ENCODE data around the gene SLC22A5. TPM values are rescaled to one million over a fixed set of nuclear protein-coding genes. Genes with fewer than 3 reads are reported as not detected.

Gene SLC22A5
- total and polyA plus RNA-seq, 9 of the 15 experiments (the other 6 are each of a cell fraction or from before 2014, with no cell fraction given), result 3.0 to 16.6 (median 8.3) TPM

- Histone ChIP-seq H3K36me3 (ENCODE audit: control insufficient read depth, insufficient read depth, low read length) (peaks cover 78% of the 10 kb centered on the region), H3K9ac (ENCODE audit: insufficient read depth in 1 of 2, low read depth in 2 of 2, low read length in 2 of 2) (no peak overlapping the region), H3K27ac (ENCODE audit: extremely low read depth, low read depth, low read length) (no peak overlapping the region), H2AFZ (ENCODE audit: low read depth, low read length) (no peak overlapping the region), H3K4me2 (ENCODE audit: insufficient read depth, low read length) (no peak overlapping the region), H3K4me1 (replicated peaks in 1 of 2; ENCODE audit: control insufficient read depth in 2 of 2, insufficient read depth in 2 of 2, low read length in 2 of 2) (peaks cover 10 to 12% of the 10 kb centered on the region in 2 experiments; a peak in 3 of 5 replicates), H3K9me3 (replicated peaks; ENCODE audit: control insufficient read depth, insufficient read depth, low read depth, low read length) (no peaks in the 10 kb centered on the region), H3K9me1 (ENCODE audit: control insufficient read depth, insufficient read depth, low read length) (no peaks in the 10 kb centered on the region), H3K4me3 (no peak overlapping the region), H4K20me1 (replicated peaks; ENCODE audit: control insufficient read depth, insufficient read depth, low read length) (no peaks in the 10 kb centered on the region), H3K27me3 (ENCODE audit: control insufficient read depth in 2 of 2, insufficient read depth in 2 of 2, low read length in 2 of 2) (no peaks in the 10 kb centered on the region), H3K79me2 (ENCODE audit: control insufficient read depth, insufficient read depth, low read length) (no peaks in the 10 kb centered on the region)
- ChIA-PET CTCF (ENCODE audit: low intra/inter-chr PET ratio) (no interaction called here), POLR2A (interaction anchor here (0.5 to 2.6 kb wide), 4 partner anchors 15 to 91 kb away, joined by 3 to 12 read pairs (median 4); no protein-coding TSS in a partner anchor)
- WGBS (ENCODE audit: insufficient coverage, low coverage, missing lambda C conversion rate), result 85% methylated on average over 10 of the region's 10 CpGs
- peak in 2 of 4 experiments; percentile 25 to 29 for DNase-seq (ENCODE audit: extremely low read depth in 1 of 4, low spot score in 3 of 4)
- in situ Hi-C loops (cut with MboI), result loop anchor here (10.0 to 25.0 kb wide), 2 partner anchors 105 to 327 kb away; partner anchors contain the start of genes CSF2, IL3 and IRF1
- BruUV-seq (replicated peaks), result no TSS peak
- FAIRE-seq, result no peak
- TF ChIP-seq, protein P1, sequence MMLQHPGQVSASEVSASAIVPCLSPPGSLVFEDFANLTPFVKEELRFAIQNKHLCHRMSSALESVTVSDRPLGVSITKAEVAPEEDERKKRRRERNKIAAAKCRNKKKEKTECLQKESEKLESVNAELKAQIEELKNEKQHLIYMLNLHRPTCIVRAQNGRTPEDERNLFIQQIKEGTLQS (IDR thresholded peaks at IDR 0.05), result peak; percentile 72
- TF ChIP-seq, protein P1 (CRISPR knock-in tag; conservative IDR thresholded peaks at IDR 0.05), result no peak
- 0 out of 2 replicates have a peak, but pooled peaks have one; percentile 33 for TF ChIP-seq MAX (CRISPR knock-in tag; IDR thresholded peaks at IDR 0.05)
- no peak for TF ChIP-seq ZBTB12 (CRISPR knock-in tag; IDR thresholded peaks at IDR 0.05)
- TF ChIP-seq, protein P2, sequence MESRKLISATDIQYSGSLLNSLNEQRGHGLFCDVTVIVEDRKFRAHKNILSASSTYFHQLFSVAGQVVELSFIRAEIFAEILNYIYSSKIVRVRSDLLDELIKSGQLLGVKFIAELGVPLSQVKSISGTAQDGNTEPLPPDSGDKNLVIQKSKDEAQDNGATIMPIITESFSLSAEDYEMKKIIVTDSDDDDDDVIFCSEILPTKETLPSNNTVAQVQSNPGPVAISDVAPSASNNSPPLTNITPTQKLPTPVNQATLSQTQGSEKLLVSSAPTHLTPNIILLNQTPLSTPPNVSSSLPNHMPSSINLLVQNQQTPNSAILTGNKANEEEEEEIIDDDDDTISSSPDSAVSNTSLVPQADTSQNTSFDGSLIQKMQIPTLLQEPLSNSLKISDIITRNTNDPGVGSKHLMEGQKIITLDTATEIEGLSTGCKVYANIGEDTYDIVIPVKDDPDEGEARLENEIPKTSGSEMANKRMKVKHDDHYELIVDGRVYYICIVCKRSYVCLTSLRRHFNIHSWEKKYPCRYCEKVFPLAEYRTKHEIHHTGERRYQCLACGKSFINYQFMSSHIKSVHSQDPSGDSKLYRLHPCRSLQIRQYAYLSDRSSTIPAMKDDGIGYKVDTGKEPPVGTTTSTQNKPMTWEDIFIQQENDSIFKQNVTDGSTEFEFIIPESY (CRISPR knock-in tag; IDR thresholded peaks at IDR 0.05), result 0 out of 2 replicates have a peak, but pooled peaks have one; percentile 13
- TF ChIP-seq FOSL1 (tag; conservative IDR thresholded peaks at IDR 0.05), result peak; percentile 87
- peak; percentile 62; the same call in 1 of the 2 replicates for TF ChIP-seq JUND (IDR thresholded peaks at IDR 0.05; ENCODE audit: borderline replicate concordance, low read depth, low read length)
- TF ChIP-seq JUND (tag; IDR thresholded peaks at IDR 0.05; ENCODE audit: borderline replicate concordance, low read depth, low read length), result no peak
- peak; percentile 61; the same call in 1 of the 2 replicates for TF ChIP-seq JUN (IDR thresholded peaks at IDR 0.05; ENCODE audit: borderline replicate concordance, low read depth, low read length)
- TF ChIP-seq JUN (CRISPR knock-in tag; IDR thresholded peaks at IDR 0.05; ENCODE audit: borderline replicate concordance), result no peak
- TF ChIP-seq, protein P3, sequence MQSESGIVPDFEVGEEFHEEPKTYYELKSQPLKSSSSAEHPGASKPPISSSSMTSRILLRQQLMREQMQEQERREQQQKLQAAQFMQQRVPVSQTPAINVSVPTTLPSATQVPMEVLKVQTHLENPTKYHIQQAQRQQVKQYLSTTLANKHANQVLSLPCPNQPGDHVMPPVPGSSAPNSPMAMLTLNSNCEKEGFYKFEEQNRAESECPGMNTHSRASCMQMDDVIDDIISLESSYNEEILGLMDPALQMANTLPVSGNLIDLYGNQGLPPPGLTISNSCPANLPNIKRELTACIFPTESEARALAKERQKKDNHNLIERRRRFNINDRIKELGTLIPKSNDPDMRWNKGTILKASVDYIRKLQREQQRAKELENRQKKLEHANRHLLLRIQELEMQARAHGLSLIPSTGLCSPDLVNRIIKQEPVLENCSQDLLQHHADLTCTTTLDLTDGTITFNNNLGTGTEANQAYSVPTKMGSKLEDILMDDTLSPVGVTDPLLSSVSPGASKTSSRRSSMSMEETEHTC (IDR thresholded peaks at IDR 0.05), result no peak
- ATAC-seq, result no peak
- intact Hi-C loops (cut with micrococcal nuclease), result loop anchor here (10.0 kb wide), 2 partner anchors 205 to 325 kb away; partner anchors contain the start of gene IL3
Observed at GRCh38 chr5:132389585-132390286, 20.2 kb downstream of the SLC22A5 start.
